ENCODE measurements around the gene ASIC1. TPM values are rescaled to one million over a fixed set of nuclear protein-coding genes. Genes with fewer than 3 reads are reported as not detected.

ASIC1 gene
- polyA plus RNA-seq, 1 donor: 4.7 TPM

- H3K4me3 ChIP-seq (ENCODE audit: low read length): no peak overlapping the region
- no peak for DNase-seq
- H3K27me3 ChIP-seq (ENCODE audit: control insufficient read depth, insufficient read depth, low read length): no peaks in the 10 kb centered on the region
- 50% methylated on average over 1 of the region's 3 CpGs for WGBS (ENCODE audit: insufficient coverage, low lambda C conversion rate)
- no peak overlapping the region for H3K27ac ChIP-seq (ENCODE audit: low read length)
- H3K4me1 ChIP-seq (ENCODE audit: control insufficient read depth, insufficient read depth, low read length): peaks cover 28% of the 10 kb centered on the region
- H3K36me3 ChIP-seq (ENCODE audit: control insufficient read depth, insufficient read depth, low read length): peaks cover 47% of the 10 kb centered on the region
- H3K9me3 ChIP-seq (ENCODE audit: control insufficient read depth, low read depth, low read length): no peaks in the 10 kb centered on the region
Measured at GRCh38 chr12:50100561-50100960, 43.2 kb downstream of the ASIC1 start.

GRCh38 chr12:50101663-50102062, 44.3 kb downstream of the ASIC1 start:
- Histone ChIP-seq H3K36me3 (ENCODE audit: control insufficient read depth, insufficient read depth, low read length) (peaks cover 37% of the 10 kb centered on the region), H3K9me3 (ENCODE audit: control insufficient read depth, low read depth, low read length) (no peaks in the 10 kb centered on the region), H3K4me1 (ENCODE audit: control insufficient read depth, insufficient read depth, low read length) (peaks cover 39% of the 10 kb centered on the region), H3K27me3 (ENCODE audit: control insufficient read depth, insufficient read depth, low read length) (no peaks in the 10 kb centered on the region), H3K4me3 (ENCODE audit: low read length) (no peak overlapping the region), H3K27ac (ENCODE audit: low read length) (peak overlapping the region; percentile 91)
- 100% methylated on average over 1 of the region's 3 CpGs for WGBS (ENCODE audit: insufficient coverage, low lambda C conversion rate)
- peak in 1 of 2 donors; percentile 53 for DNase-seq

GRCh38 chr12:50102131-50102531, 44.7 kb downstream of the ASIC1 start:
- Histone ChIP-seq H3K27ac (ENCODE audit: low read length) (peak overlapping the region; percentile 91), H3K27me3 (ENCODE audit: control insufficient read depth, insufficient read depth, low read length) (no peaks in the 10 kb centered on the region), H3K4me3 (ENCODE audit: low read length) (no peak overlapping the region), H3K9me3 (ENCODE audit: control insufficient read depth, low read depth, low read length) (no peaks in the 10 kb centered on the region), H3K4me1 (ENCODE audit: control insufficient read depth, insufficient read depth, low read length) (peaks cover 44% of the 10 kb centered on the region), H3K36me3 (ENCODE audit: control insufficient read depth, insufficient read depth, low read length) (peaks cover 37% of the 10 kb centered on the region)
- DNase-seq: no peak
- no CpG with 5 or more reads among the region's 2 CpGs for WGBS (ENCODE audit: insufficient coverage, low lambda C conversion rate)

GRCh38 chr12:50102646-50103309, 45.4 kb downstream of the ASIC1 start:
- Histone ChIP-seq H3K4me1 (ENCODE audit: control insufficient read depth, insufficient read depth, low read length) (peaks cover 50% of the 10 kb centered on the region), H3K4me3 (ENCODE audit: low read length) (no peak overlapping the region), H3K9me3 (ENCODE audit: control insufficient read depth, low read depth, low read length) (no peaks in the 10 kb centered on the region), H3K27ac (ENCODE audit: low read length) (peak overlapping the region; percentile 91), H3K36me3 (ENCODE audit: control insufficient read depth, insufficient read depth, low read length) (peaks cover 42% of the 10 kb centered on the region), H3K27me3 (ENCODE audit: control insufficient read depth, insufficient read depth, low read length) (no peaks in the 10 kb centered on the region)
- peak in 1 of 2 donors; percentile 71 for DNase-seq
- WGBS (ENCODE audit: insufficient coverage, low lambda C conversion rate): no CpG with 5 or more reads among the region's 8 CpGs

- no CpG with 5 or more reads among the region's 2 CpGs for WGBS (ENCODE audit: insufficient coverage, low lambda C conversion rate)
- Histone ChIP-seq H3K4me3 (ENCODE audit: low read length) (no peak overlapping the region), H3K36me3 (ENCODE audit: control insufficient read depth, insufficient read depth, low read length) (peaks cover 42% of the 10 kb centered on the region), H3K4me1 (ENCODE audit: control insufficient read depth, insufficient read depth, low read length) (peaks cover 56% of the 10 kb centered on the region), H3K9me3 (ENCODE audit: control insufficient read depth, low read depth, low read length) (no peaks in the 10 kb centered on the region), H3K27ac (ENCODE audit: low read length) (peak overlapping the region; percentile 91), H3K27me3 (ENCODE audit: control insufficient read depth, insufficient read depth, low read length) (no peaks in the 10 kb centered on the region)
- DNase-seq: no peak
Measured at GRCh38 chr12:50103351-50103750, 46.0 kb downstream of the ASIC1 start.

- peak within 1 kb of the TSS; percentile 72 for H3K4me3 ChIP-seq (ENCODE audit: low read length)
- H3K27me3 ChIP-seq (ENCODE audit: control insufficient read depth, insufficient read depth, low read length): no peaks in the 10 kb centered on the region
- no peaks in the 10 kb centered on the region for H3K9me3 ChIP-seq (ENCODE audit: control insufficient read depth, low read depth, low read length)
- peaks cover 41% of the 10 kb centered on the region for H3K36me3 ChIP-seq (ENCODE audit: control insufficient read depth, insufficient read depth, low read length)
- WGBS (ENCODE audit: insufficient coverage, low lambda C conversion rate): no CpG with 5 or more reads among the region's 13 CpGs
- peaks cover 60% of the 10 kb centered on the region for H3K4me1 ChIP-seq (ENCODE audit: control insufficient read depth, insufficient read depth, low read length)
- DNase-seq: peak; percentile 83 to 89
- peak within 1 kb of the TSS; percentile 91 for H3K27ac ChIP-seq (ENCODE audit: low read length)
Measured at GRCh38 chr12:50103767-50104321, 46.4 kb downstream of the ASIC1 start, which contains the start of gene GPD1. Gene GPD1 (plus strand): TSS chr12:50104008. CDS start chr12:50104051, 43 bp downstream.

- Histone ChIP-seq H3K4me3 (ENCODE audit: low read length) (peak overlapping the region; percentile 72), H3K36me3 (ENCODE audit: control insufficient read depth, insufficient read depth, low read length) (peaks cover 39% of the 10 kb centered on the region), H3K27me3 (ENCODE audit: control insufficient read depth, insufficient read depth, low read length) (no peaks in the 10 kb centered on the region), H3K4me1 (ENCODE audit: control insufficient read depth, insufficient read depth, low read length) (peaks cover 69% of the 10 kb centered on the region), H3K9me3 (ENCODE audit: control insufficient read depth, low read depth, low read length) (no peaks in the 10 kb centered on the region), H3K27ac (ENCODE audit: low read length) (peak overlapping the region; percentile 91)
- peak; percentile 90 to 95 for DNase-seq
- WGBS (ENCODE audit: insufficient coverage, low lambda C conversion rate): no CpG with 5 or more reads among the region's 14 CpGs
Measured at GRCh38 chr12:50104417-50105366, 47.3 kb downstream of the ASIC1 start.

- Histone ChIP-seq H3K4me3 (ENCODE audit: low read length) (peak overlapping the region; percentile 72), H3K9me3 (ENCODE audit: control insufficient read depth, low read depth, low read length) (no peaks in the 10 kb centered on the region), H3K27ac (ENCODE audit: low read length) (peak overlapping the region; percentile 91), H3K27me3 (ENCODE audit: control insufficient read depth, insufficient read depth, low read length) (no peaks in the 10 kb centered on the region), H3K36me3 (ENCODE audit: control insufficient read depth, insufficient read depth, low read length) (peaks cover 28% of the 10 kb centered on the region), H3K4me1 (ENCODE audit: control insufficient read depth, insufficient read depth, low read length) (peaks cover 82% of the 10 kb centered on the region)
- DNase-seq: no peak
- WGBS (ENCODE audit: insufficient coverage, low lambda C conversion rate): 92% methylated on average over 2 of the region's 12 CpGs
Measured at GRCh38 chr12:50105913-50106450, 48.6 kb downstream of the ASIC1 start.

- Histone ChIP-seq H3K27ac (ENCODE audit: low read length) (peak overlapping the region; percentile 61), H3K36me3 (ENCODE audit: control insufficient read depth, insufficient read depth, low read length) (peaks cover 28% of the 10 kb centered on the region), H3K4me1 (ENCODE audit: control insufficient read depth, insufficient read depth, low read length) (peaks cover 83% of the 10 kb centered on the region), H3K9me3 (ENCODE audit: control insufficient read depth, low read depth, low read length) (no peaks in the 10 kb centered on the region), H3K4me3 (ENCODE audit: low read length) (no peak overlapping the region), H3K27me3 (ENCODE audit: control insufficient read depth, insufficient read depth, low read length) (no peaks in the 10 kb centered on the region)
- WGBS (ENCODE audit: insufficient coverage, low lambda C conversion rate): no CpG with 5 or more reads among the region's 3 CpGs
- no peak for DNase-seq
Measured at GRCh38 chr12:50106907-50107306, 49.5 kb downstream of the ASIC1 start.
